Neural progenitor cell (in vitro differentiated cells): ENCODE results near the gene CEP135. TPM values are rescaled to one million over a fixed set of nuclear protein-coding genes. Genes with fewer than 3 reads are reported as not detected.

Experiments
- DNase-seq: peaks from one replicate; pipeline ENCODE4 v3.0.0-alpha.2; 2016; ENCODE audit warnings: low spot score
- H2AFZ ChIP-seq: fragments of 200-600 bp; sonication (generic); replicated peaks from 2 replicates; pipeline ENCODE4 v1.6.1; 2016; ENCODE audit warnings: antibody characterized with exemption
- H3F3A ChIP-seq: fragments of 200-600 bp; sonication (generic); 2 replicates; pipeline ENCODE4 v1.6.1; 2016; ENCODE audit warnings: antibody characterized with exemption, low read depth
- H3K27ac ChIP-seq: fragments of 200-600 bp; sonication (generic); 2 replicates; pipeline ENCODE4 v1.5.1; 2016; ENCODE audit warnings: mild to moderate bottlenecking
- H3K27me3 ChIP-seq: fragments of 200-600 bp; sonication (generic); 2 replicates; pipeline ENCODE4 v1.6.1; 2016; ENCODE audit warnings: mild to moderate bottlenecking, moderate library complexity
- H3K36me3 ChIP-seq: fragments of 200-600 bp; sonication (generic); 2 replicates; pipeline ENCODE4 v1.5.1; 2016
- H3K4me1 ChIP-seq: fragments of 200-600 bp; sonication (generic); 2 replicates; pipeline ENCODE4 v1.6.1; 2016; ENCODE audit warnings: mixed run types
- H3K4me2 ChIP-seq: fragments of 200-600 bp; sonication (generic); 2 replicates; pipeline ENCODE4 v1.6.1; 2016
- H3K4me3 ChIP-seq: fragments of 200-600 bp; sonication (generic); 2 replicates; pipeline ENCODE4 v1.5.1; 2016
- H3K79me2 ChIP-seq: fragments of 200-600 bp; sonication (generic); 2 replicates; pipeline ENCODE4 v1.6.1; 2016; ENCODE audit warnings: low read depth
- H3K9ac ChIP-seq: fragments of 200-600 bp; sonication (generic); 2 replicates; pipeline ENCODE4 v1.6.1; 2016
- H3K9me3 ChIP-seq: fragments of 200-600 bp; sonication (generic); 2 replicates; pipeline ENCODE4 v1.5.1; 2016; ENCODE audit warnings: low read depth
- H4K20me1 ChIP-seq: fragments of 200-600 bp; sonication (generic); 2 replicates; pipeline ENCODE4 v1.6.1; 2016; ENCODE audit warnings: low read depth
- H3K27ac Mint-ChIP-seq: 3 replicates; pipeline ENCODE4 v1.8.0; 2021; ENCODE audit warnings: mixed read lengths
- H3K27me3 Mint-ChIP-seq: 2 replicates; pipeline ENCODE4 v1.8.0; 2022; ENCODE audit warnings: low read depth, mild to moderate bottlenecking, inconsistent platforms, moderate library complexity, mixed read lengths; ENCODE audit not compliant: insufficient read depth
- H3K36me3 Mint-ChIP-seq: 3 replicates; pipeline ENCODE4 v1.8.0; 2021; ENCODE audit warnings: mixed read lengths
- H3K4me1 Mint-ChIP-seq: 3 replicates; pipeline ENCODE4 v1.8.0; 2021; ENCODE audit warnings: mixed read lengths
- H3K4me3 Mint-ChIP-seq: 3 replicates; pipeline ENCODE4 v1.8.0; 2021; ENCODE audit warnings: mild to moderate bottlenecking, moderate library complexity, mixed read lengths
- H3K9me3 Mint-ChIP-seq: 3 replicates; pipeline ENCODE4 v1.8.0; 2020; ENCODE audit warnings: mixed read lengths
- CTCF ChIP-seq: fragments of 200-600 bp; sonication (generic); IDR thresholded peaks from 2 replicates; pipeline ENCODE4 v1.5.1; 2017; ENCODE audit warnings: antibody characterized with exemption, mild to moderate bottlenecking
- EZH2 ChIP-seq: fragments of 200-600 bp; sonication (generic); IDR thresholded peaks from 2 replicates; pipeline ENCODE4 v1.6.1; 2017; ENCODE audit warnings: antibody characterized with exemption, mild to moderate bottlenecking, moderate library complexity
- EZH2phosphoT487 ChIP-seq: fragments of 200-600 bp; sonication (generic); IDR thresholded peaks from 2 replicates; pipeline ENCODE4 v1.6.1; 2017; ENCODE audit warnings: antibody characterized with exemption
- total RNA-seq: library from RNA; depleted of rRNA; stranded (reverse); fragments of >200 nt; gene quantifications from 2 replicates; pipeline ENCODE4 v1.2.3, GENCODE V29; 2015; ENCODE audit warnings: low replicate concordance

Gene CEP135
- total RNA-seq, 1 donor from 2014 or later: 40.4 TPM

GRCh38 chr4:55904576-55904975 is 44.2 kb upstream of the CEP135 start:
- TF ChIP-seq EZH2 (no peak), CTCF (no peak), EZH2phosphoT487 (no peak)
- no peaks in the 10 kb centered on the region for H4K20me1 ChIP-seq
- H3K9me3 ChIP-seq: no peaks in the 10 kb centered on the region
- Mint-ChIP-seq H3K27me3 (no peaks in the 10 kb centered on the region), H3K4me1 (no peaks in the 10 kb centered on the region), H3K4me3 (no peak overlapping the region), H3K27ac (no peak overlapping the region), H3K9me3 (no peaks in the 10 kb centered on the region), H3K36me3 (peaks cover 13% of the 10 kb centered on the region)
- no peak overlapping the region for H3K4me2 ChIP-seq
- H3K9ac ChIP-seq: no peak overlapping the region
- H3K79me2 ChIP-seq: no peaks in the 10 kb centered on the region
- H3K4me3 ChIP-seq: no peak overlapping the region
- H3K27ac ChIP-seq: no peak overlapping the region
- no peak overlapping the region for H2AFZ ChIP-seq
- H3K36me3 ChIP-seq: no peaks in the 10 kb centered on the region
- no peaks in the 10 kb centered on the region for H3K4me1 ChIP-seq
- H3K27me3 ChIP-seq: no peaks in the 10 kb centered on the region
- H3F3A ChIP-seq: no peaks in the 10 kb centered on the region
- DNase-seq: no peak

GRCh38 chr4:55906323-55906722 is 42.4 kb upstream of the CEP135 start:
- no peaks in the 10 kb centered on the region for H3F3A ChIP-seq
- H3K27ac ChIP-seq: no peak overlapping the region
- no peaks in the 10 kb centered on the region for H3K27me3 ChIP-seq
- TF ChIP-seq EZH2phosphoT487 (no peak), EZH2 (no peak)
- H3K36me3 ChIP-seq: no peaks in the 10 kb centered on the region
- no peaks in the 10 kb centered on the region for H4K20me1 ChIP-seq
- no peak overlapping the region for H3K4me3 ChIP-seq
- Mint-ChIP-seq H3K4me3 (no peak overlapping the region), H3K27ac (no peak overlapping the region), H3K36me3 (peaks cover 11% of the 10 kb centered on the region), H3K9me3 (no peaks in the 10 kb centered on the region), H3K27me3 (no peaks in the 10 kb centered on the region), H3K4me1 (no peaks in the 10 kb centered on the region)
- H3K9ac ChIP-seq: no peak overlapping the region
- no peaks in the 10 kb centered on the region for H3K4me1 ChIP-seq
- no peak overlapping the region for H2AFZ ChIP-seq
- H3K79me2 ChIP-seq: no peaks in the 10 kb centered on the region
- no peak overlapping the region for H3K4me2 ChIP-seq
- H3K9me3 ChIP-seq: no peaks in the 10 kb centered on the region
- DNase-seq: no peak

GRCh38 chr4:55906989-55907388 is 41.8 kb upstream of the CEP135 start:
- H3K36me3 ChIP-seq: no peaks in the 10 kb centered on the region
- H3F3A ChIP-seq: no peaks in the 10 kb centered on the region
- no peak for DNase-seq
- no peaks in the 10 kb centered on the region for H3K27me3 ChIP-seq
- no peaks in the 10 kb centered on the region for H3K9me3 ChIP-seq
- H3K4me3 ChIP-seq: no peak overlapping the region
- no peak overlapping the region for H3K27ac Mint-ChIP-seq
- H3K4me1 Mint-ChIP-seq: no peaks in the 10 kb centered on the region
- H3K9ac ChIP-seq: no peak overlapping the region
- peaks cover 11% of the 10 kb centered on the region for H3K36me3 Mint-ChIP-seq
- H2AFZ ChIP-seq: no peak overlapping the region
- TF ChIP-seq EZH2: no peak
- no peak for TF ChIP-seq CTCF
- TF ChIP-seq EZH2phosphoT487: no peak
- H3K4me1 ChIP-seq: no peaks in the 10 kb centered on the region
- no peak overlapping the region for H3K4me3 Mint-ChIP-seq
- no peaks in the 10 kb centered on the region for H4K20me1 ChIP-seq
- no peaks in the 10 kb centered on the region for H3K27me3 Mint-ChIP-seq
- H3K9me3 Mint-ChIP-seq: no peaks in the 10 kb centered on the region
- no peaks in the 10 kb centered on the region for H3K79me2 ChIP-seq
- no peak overlapping the region for H3K4me2 ChIP-seq
- H3K27ac ChIP-seq: no peak overlapping the region

GRCh38 chr4:55907469-55907868 is 41.3 kb upstream of the CEP135 start:
- no peaks in the 10 kb centered on the region for H3K4me1 Mint-ChIP-seq
- H4K20me1 ChIP-seq: no peaks in the 10 kb centered on the region
- no peak for TF ChIP-seq CTCF
- TF ChIP-seq EZH2: no peak
- TF ChIP-seq EZH2phosphoT487: no peak
- no peak overlapping the region for H3K4me3 ChIP-seq
- peaks cover 8% of the 10 kb centered on the region for H3K36me3 Mint-ChIP-seq
- no peaks in the 10 kb centered on the region for H3F3A ChIP-seq
- no peak for DNase-seq
- no peaks in the 10 kb centered on the region for H3K27me3 Mint-ChIP-seq
- H3K27me3 ChIP-seq: no peaks in the 10 kb centered on the region
- no peak overlapping the region for H3K9ac ChIP-seq
- H3K27ac Mint-ChIP-seq: no peak overlapping the region
- no peak overlapping the region for H3K27ac ChIP-seq
- no peaks in the 10 kb centered on the region for H3K9me3 Mint-ChIP-seq
- no peaks in the 10 kb centered on the region for H3K9me3 ChIP-seq
- no peak overlapping the region for H3K4me2 ChIP-seq
- H3K4me1 ChIP-seq: no peaks in the 10 kb centered on the region
- H3K79me2 ChIP-seq: no peaks in the 10 kb centered on the region
- no peaks in the 10 kb centered on the region for H3K36me3 ChIP-seq
- H3K4me3 Mint-ChIP-seq: no peak overlapping the region
- H2AFZ ChIP-seq: no peak overlapping the region
